ENCODE measurements around the gene IL22RA1.

The IL22RA1 gene

DNA sequence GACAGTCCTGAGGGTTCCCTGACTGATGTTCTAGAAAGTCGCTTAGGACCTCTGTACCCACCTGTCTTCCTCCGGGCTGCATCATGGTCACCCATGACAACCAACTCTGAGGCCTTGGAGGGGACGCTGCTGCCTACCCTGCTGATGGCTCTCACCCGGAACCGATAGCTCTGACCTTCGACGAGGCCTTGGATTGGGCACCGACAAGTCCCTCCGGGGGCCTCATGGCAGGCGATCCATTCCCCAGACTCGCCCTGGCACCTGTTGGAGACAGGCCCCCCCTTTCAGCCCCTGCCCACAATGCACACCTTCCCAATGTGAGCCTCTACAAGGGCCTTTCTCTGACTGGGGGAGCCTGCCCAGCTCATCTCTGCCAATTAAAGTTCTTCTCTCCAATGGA is 52.2 kb downstream of the IL22RA1 start:
- Histone ChIP-seq H2AFZ (ENCODE audit: low read length) (no peak overlapping the region), H3K4me3 (ENCODE audit: low read depth, low read length, poor library complexity, severe bottlenecking) (no peak overlapping the region), H3K4me1 (ENCODE audit: insufficient read depth, low read length, severe bottlenecking) (no peaks in the 10 kb centered on the region), H4K20me1 (ENCODE audit: insufficient read depth, low read length) (no peaks in the 10 kb centered on the region), H3K9me3 (ENCODE audit: low read length) (no peaks in the 10 kb centered on the region), H3K27ac (ENCODE audit: low read depth, low read length, poor library complexity, severe bottlenecking) (no peak overlapping the region), H3K9me2 (ENCODE audit: low read depth, low read length) (no peaks in the 10 kb centered on the region), H3K36me3 (ENCODE audit: insufficient read depth, low read length) (no peaks in the 10 kb centered on the region), H3K27me3 (ENCODE audit: insufficient read depth, low read length) (peaks cover 33% of the 10 kb centered on the region), H3K79me2 (ENCODE audit: insufficient read depth, low read length) (no peaks in the 10 kb centered on the region), H3K9ac (ENCODE audit: low read length) (no peak overlapping the region), H3K4me2 (ENCODE audit: low read length) (no peak overlapping the region), H3F3A (ENCODE audit: insufficient read depth, low read length) (no peaks in the 10 kb centered on the region)
- no peak for TF ChIP-seq EZH2 (IDR thresholded peaks at IDR 0.05; ENCODE audit: borderline replicate concordance, low read length)
- TF ChIP-seq, protein P1, sequence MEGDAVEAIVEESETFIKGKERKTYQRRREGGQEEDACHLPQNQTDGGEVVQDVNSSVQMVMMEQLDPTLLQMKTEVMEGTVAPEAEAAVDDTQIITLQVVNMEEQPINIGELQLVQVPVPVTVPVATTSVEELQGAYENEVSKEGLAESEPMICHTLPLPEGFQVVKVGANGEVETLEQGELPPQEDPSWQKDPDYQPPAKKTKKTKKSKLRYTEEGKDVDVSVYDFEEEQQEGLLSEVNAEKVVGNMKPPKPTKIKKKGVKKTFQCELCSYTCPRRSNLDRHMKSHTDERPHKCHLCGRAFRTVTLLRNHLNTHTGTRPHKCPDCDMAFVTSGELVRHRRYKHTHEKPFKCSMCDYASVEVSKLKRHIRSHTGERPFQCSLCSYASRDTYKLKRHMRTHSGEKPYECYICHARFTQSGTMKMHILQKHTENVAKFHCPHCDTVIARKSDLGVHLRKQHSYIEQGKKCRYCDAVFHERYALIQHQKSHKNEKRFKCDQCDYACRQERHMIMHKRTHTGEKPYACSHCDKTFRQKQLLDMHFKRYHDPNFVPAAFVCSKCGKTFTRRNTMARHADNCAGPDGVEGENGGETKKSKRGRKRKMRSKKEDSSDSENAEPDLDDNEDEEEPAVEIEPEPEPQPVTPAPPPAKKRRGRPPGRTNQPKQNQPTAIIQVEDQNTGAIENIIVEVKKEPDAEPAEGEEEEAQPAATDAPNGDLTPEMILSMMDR (IDR thresholded peaks at IDR 0.05; ENCODE audit: low read length): no peak

DNA sequence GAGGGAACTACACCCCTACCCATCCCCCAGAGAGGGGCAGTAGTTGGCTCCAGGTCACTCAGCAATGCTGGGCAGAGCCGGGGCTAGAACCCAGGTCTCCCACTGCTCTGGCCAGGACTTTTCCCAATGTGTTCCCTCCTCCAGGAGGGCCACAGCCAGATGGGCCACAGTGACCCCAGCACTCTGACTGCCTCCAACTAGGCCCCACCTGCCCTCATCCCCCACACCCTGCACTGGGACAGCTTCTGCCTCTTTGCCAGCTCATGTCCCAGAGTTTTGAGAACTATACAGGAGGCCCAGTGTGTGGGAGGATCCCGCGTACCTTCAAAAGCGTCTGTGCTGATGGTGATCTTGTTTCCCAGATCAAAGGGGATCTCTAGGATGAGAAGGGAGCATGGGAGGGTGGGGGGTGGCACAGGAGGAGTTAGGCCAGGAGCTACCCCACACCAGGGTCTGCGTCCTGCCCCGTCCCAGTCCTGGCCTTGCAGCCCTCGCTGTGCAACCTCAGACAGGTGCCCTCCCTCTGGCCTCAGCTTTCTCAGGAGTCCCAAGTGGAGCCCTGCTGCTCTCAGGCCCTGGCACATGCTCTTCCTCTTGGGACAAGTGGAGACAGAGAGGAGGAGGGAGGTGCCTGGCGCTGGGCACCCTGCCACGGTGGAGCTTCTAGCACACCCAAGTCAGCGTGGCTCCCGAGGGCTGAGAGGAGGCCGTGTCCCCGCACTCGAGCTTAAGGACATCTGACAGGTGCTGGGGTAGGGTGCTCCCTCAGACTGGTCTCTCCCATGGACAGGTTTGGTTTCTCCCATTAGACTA is 53.0 kb downstream of the IL22RA1 start:
- Histone ChIP-seq H3K4me2 (ENCODE audit: low read length) (no peak overlapping the region), H2AFZ (ENCODE audit: low read length) (no peak overlapping the region), H3K9ac (ENCODE audit: low read length) (no peak overlapping the region), H3K36me3 (ENCODE audit: insufficient read depth, low read length) (no peaks in the 10 kb centered on the region), H3K9me2 (ENCODE audit: low read depth, low read length) (no peaks in the 10 kb centered on the region), H3K4me1 (ENCODE audit: insufficient read depth, low read length, severe bottlenecking) (no peaks in the 10 kb centered on the region), H3K9me3 (ENCODE audit: low read length) (no peaks in the 10 kb centered on the region), H3K27ac (ENCODE audit: low read depth, low read length, poor library complexity, severe bottlenecking) (no peak overlapping the region), H3K4me3 (ENCODE audit: low read depth, low read length, poor library complexity, severe bottlenecking) (no peak overlapping the region), H3K79me2 (ENCODE audit: insufficient read depth, low read length) (no peaks in the 10 kb centered on the region), H3F3A (ENCODE audit: insufficient read depth, low read length) (no peaks in the 10 kb centered on the region), H3K27me3 (ENCODE audit: insufficient read depth, low read length) (peaks cover 26% of the 10 kb centered on the region), H4K20me1 (ENCODE audit: insufficient read depth, low read length) (no peaks in the 10 kb centered on the region)
- no peak for TF ChIP-seq EZH2 (IDR thresholded peaks at IDR 0.05; ENCODE audit: borderline replicate concordance, low read length)
- TF ChIP-seq, protein P1 (IDR thresholded peaks at IDR 0.05; ENCODE audit: low read length): no peak

DNA sequence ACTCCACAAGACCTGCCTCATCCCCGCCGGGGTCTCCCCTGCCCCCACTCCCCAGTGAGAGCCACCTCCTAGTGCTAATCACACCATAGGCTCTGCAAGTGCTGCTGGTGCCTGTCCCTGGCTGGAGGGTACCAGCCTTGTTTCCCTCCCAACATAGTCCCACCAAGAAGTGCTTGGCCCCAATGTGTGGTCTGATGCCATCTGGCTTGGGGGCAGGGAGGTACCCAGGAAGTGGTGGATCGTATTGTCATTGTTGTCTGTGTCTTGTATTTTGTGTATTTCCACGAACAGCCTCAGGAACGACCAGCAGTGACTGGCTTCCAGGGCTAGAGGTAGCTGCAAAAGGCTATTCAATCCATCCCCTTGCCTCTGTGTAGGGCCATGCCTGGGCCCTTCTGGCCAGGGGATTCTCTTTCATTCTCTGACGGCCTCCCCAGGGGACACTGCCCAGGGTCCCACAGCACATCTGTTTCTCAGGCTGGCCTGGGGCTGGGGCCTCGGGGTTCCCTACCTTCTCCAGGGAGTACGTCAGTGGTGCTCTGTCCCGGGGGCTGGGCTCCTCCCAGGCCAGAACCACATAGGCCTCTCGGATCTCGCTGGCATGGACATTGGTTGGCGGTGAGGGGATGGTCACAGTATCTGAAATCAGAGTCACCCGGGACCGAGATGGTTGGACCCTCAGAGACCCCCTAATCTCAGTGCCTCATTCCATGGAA is 53.8 kb downstream of the IL22RA1 start:
- H2AFZ ChIP-seq (ENCODE audit: low read length): no peak overlapping the region
- H3K4me1 ChIP-seq (ENCODE audit: insufficient read depth, low read length, severe bottlenecking): no peaks in the 10 kb centered on the region
- TF ChIP-seq EZH2 (IDR thresholded peaks at IDR 0.05; ENCODE audit: borderline replicate concordance, low read length): no peak
- TF ChIP-seq, protein P1 (IDR thresholded peaks at IDR 0.05; ENCODE audit: low read length): no peak
- peaks cover 23% of the 10 kb centered on the region; the same call in 1 of the 2 replicates for H3K27me3 ChIP-seq (ENCODE audit: insufficient read depth, low read length)
- H3K4me2 ChIP-seq (ENCODE audit: low read length): no peak overlapping the region
- H3K9me3 ChIP-seq (ENCODE audit: low read length): no peaks in the 10 kb centered on the region
- no peaks in the 10 kb centered on the region for H3K79me2 ChIP-seq (ENCODE audit: insufficient read depth, low read length)
- no peak overlapping the region for H3K9ac ChIP-seq (ENCODE audit: low read length)
- no peaks in the 10 kb centered on the region for H3F3A ChIP-seq (ENCODE audit: insufficient read depth, low read length)
- no peaks in the 10 kb centered on the region for H4K20me1 ChIP-seq (ENCODE audit: insufficient read depth, low read length)
- no peaks in the 10 kb centered on the region for H3K9me2 ChIP-seq (ENCODE audit: low read depth, low read length)
- H3K4me3 ChIP-seq (ENCODE audit: low read depth, low read length, poor library complexity, severe bottlenecking): no peak overlapping the region
- H3K27ac ChIP-seq (ENCODE audit: low read depth, low read length, poor library complexity, severe bottlenecking): no peak overlapping the region
- no peaks in the 10 kb centered on the region for H3K36me3 ChIP-seq (ENCODE audit: insufficient read depth, low read length)
